Measurements from ENCODE around the gene VTN.

VTN gene

GRCh38 chr17:28348979-28349378 is 21.1 kb downstream of the VTN start:
- Histone ChIP-seq H3K36me3 (ENCODE audit: control insufficient read depth, insufficient read depth, low read length, severe bottlenecking) (peaks cover 97% of the 10 kb centered on the region), H3K9ac (ENCODE audit: low read length) (no peak overlapping the region), H3K4me3 (ENCODE audit: low read length) (no peak overlapping the region), H3K27me3 (replicated peaks; ENCODE audit: control insufficient read depth, insufficient read depth, low read length) (no peaks in the 10 kb centered on the region), H3K4me1 (ENCODE audit: control insufficient read depth, insufficient read depth, low read length) (peaks cover 17% of the 10 kb centered on the region), H3K9me3 (ENCODE audit: control insufficient read depth, low read length) (no peaks in the 10 kb centered on the region)
- DNase-seq (ENCODE audit: low read depth): no peak

GRCh38 chr17:28347261-28347891 is 22.7 kb downstream of the VTN start:
- Histone ChIP-seq H3K36me3 (ENCODE audit: control insufficient read depth, insufficient read depth, low read length, severe bottlenecking) (peaks cover 97% of the 10 kb centered on the region), H3K27me3 (replicated peaks; ENCODE audit: control insufficient read depth, insufficient read depth, low read length) (no peaks in the 10 kb centered on the region), H3K4me3 (ENCODE audit: low read length) (no peak overlapping the region), H3K9me3 (ENCODE audit: control insufficient read depth, low read length) (no peaks in the 10 kb centered on the region), H3K4me1 (ENCODE audit: control insufficient read depth, insufficient read depth, low read length) (peaks cover 17% of the 10 kb centered on the region), H3K9ac (ENCODE audit: low read length) (peak overlapping the region; percentile 33)
- peak; percentile 84 for DNase-seq (ENCODE audit: low read depth)

GRCh38 chr17:28346746-28347246 is 23.3 kb downstream of the VTN start:
- H3K4me3 ChIP-seq (ENCODE audit: low read length): no peak overlapping the region
- H3K4me1 ChIP-seq (ENCODE audit: control insufficient read depth, insufficient read depth, low read length): peaks cover 17% of the 10 kb centered on the region
- H3K9ac ChIP-seq (ENCODE audit: low read length): peak overlapping the region; percentile 2
- H3K27me3 ChIP-seq (replicated peaks; ENCODE audit: control insufficient read depth, insufficient read depth, low read length): no peaks in the 10 kb centered on the region
- H3K36me3 ChIP-seq (ENCODE audit: control insufficient read depth, insufficient read depth, low read length, severe bottlenecking): peaks cover 98% of the 10 kb centered on the region
- no peaks in the 10 kb centered on the region for H3K9me3 ChIP-seq (ENCODE audit: control insufficient read depth, low read length)
- no peak for DNase-seq (ENCODE audit: low read depth)

GRCh38 chr17:28346199-28346580 is 23.9 kb downstream of the VTN start:
- no peak overlapping the region for H3K9ac ChIP-seq (ENCODE audit: low read length)
- H3K4me1 ChIP-seq (ENCODE audit: control insufficient read depth, insufficient read depth, low read length): peaks cover 17% of the 10 kb centered on the region
- no peak for DNase-seq (ENCODE audit: low read depth)
- no peaks in the 10 kb centered on the region for H3K27me3 ChIP-seq (replicated peaks; ENCODE audit: control insufficient read depth, insufficient read depth, low read length)
- H3K4me3 ChIP-seq (ENCODE audit: low read length): no peak overlapping the region
- no peaks in the 10 kb centered on the region for H3K9me3 ChIP-seq (ENCODE audit: control insufficient read depth, low read length)
- peaks cover 98% of the 10 kb centered on the region for H3K36me3 ChIP-seq (ENCODE audit: control insufficient read depth, insufficient read depth, low read length, severe bottlenecking)

- DNase-seq (ENCODE audit: low read depth): no peak
- Histone ChIP-seq H3K36me3 (ENCODE audit: control insufficient read depth, insufficient read depth, low read length, severe bottlenecking) (peaks cover 97% of the 10 kb centered on the region), H3K27me3 (replicated peaks; ENCODE audit: control insufficient read depth, insufficient read depth, low read length) (no peaks in the 10 kb centered on the region), H3K9ac (ENCODE audit: low read length) (no peak overlapping the region), H3K4me3 (ENCODE audit: low read length) (no peak overlapping the region), H3K9me3 (ENCODE audit: control insufficient read depth, low read length) (no peaks in the 10 kb centered on the region), H3K4me1 (ENCODE audit: control insufficient read depth, insufficient read depth, low read length) (peaks cover 17% of the 10 kb centered on the region)
Observed at GRCh38 chr17:28345419-28346198, 24.5 kb downstream of the VTN start.

GRCh38 chr17:28344435-28344901 is 25.6 kb downstream of the VTN start:
- no peaks in the 10 kb centered on the region for H3K27me3 ChIP-seq (replicated peaks; ENCODE audit: control insufficient read depth, insufficient read depth, low read length)
- H3K4me1 ChIP-seq (ENCODE audit: control insufficient read depth, insufficient read depth, low read length): peaks cover 17% of the 10 kb centered on the region
- H3K36me3 ChIP-seq (ENCODE audit: control insufficient read depth, insufficient read depth, low read length, severe bottlenecking): peaks cover 94% of the 10 kb centered on the region
- no peaks in the 10 kb centered on the region for H3K9me3 ChIP-seq (ENCODE audit: control insufficient read depth, low read length)
- no peak for DNase-seq (ENCODE audit: low read depth)
- H3K9ac ChIP-seq (ENCODE audit: low read length): no peak overlapping the region
- no peak overlapping the region for H3K4me3 ChIP-seq (ENCODE audit: low read length)

GRCh38 chr17:28344011-28344410 is 26.1 kb downstream of the VTN start:
- Histone ChIP-seq H3K36me3 (ENCODE audit: control insufficient read depth, insufficient read depth, low read length, severe bottlenecking) (peaks cover 89% of the 10 kb centered on the region), H3K4me1 (ENCODE audit: control insufficient read depth, insufficient read depth, low read length) (peaks cover 17% of the 10 kb centered on the region), H3K9ac (ENCODE audit: low read length) (no peak overlapping the region), H3K4me3 (ENCODE audit: low read length) (no peak overlapping the region), H3K9me3 (ENCODE audit: control insufficient read depth, low read length) (no peaks in the 10 kb centered on the region), H3K27me3 (replicated peaks; ENCODE audit: control insufficient read depth, insufficient read depth, low read length) (no peaks in the 10 kb centered on the region)
- no peak for DNase-seq (ENCODE audit: low read depth)

GRCh38 chr17:28343491-28343932 is 26.6 kb downstream of the VTN start:
- H3K9me3 ChIP-seq (ENCODE audit: control insufficient read depth, low read length): no peaks in the 10 kb centered on the region
- no peak overlapping the region for H3K4me3 ChIP-seq (ENCODE audit: low read length)
- peaks cover 17% of the 10 kb centered on the region for H3K4me1 ChIP-seq (ENCODE audit: control insufficient read depth, insufficient read depth, low read length)
- no peak overlapping the region for H3K9ac ChIP-seq (ENCODE audit: low read length)
- H3K27me3 ChIP-seq (replicated peaks; ENCODE audit: control insufficient read depth, insufficient read depth, low read length): no peaks in the 10 kb centered on the region
- DNase-seq (ENCODE audit: low read depth): no peak
- peaks cover 84% of the 10 kb centered on the region for H3K36me3 ChIP-seq (ENCODE audit: control insufficient read depth, insufficient read depth, low read length, severe bottlenecking)

GRCh38 chr17:28342313-28342712 is 27.8 kb downstream of the VTN start:
- H3K4me3 ChIP-seq (ENCODE audit: low read length): no peak overlapping the region
- no peaks in the 10 kb centered on the region for H3K9me3 ChIP-seq (ENCODE audit: control insufficient read depth, low read length)
- no peaks in the 10 kb centered on the region for H3K27me3 ChIP-seq (replicated peaks; ENCODE audit: control insufficient read depth, insufficient read depth, low read length)
- peaks cover 72% of the 10 kb centered on the region for H3K36me3 ChIP-seq (ENCODE audit: control insufficient read depth, insufficient read depth, low read length, severe bottlenecking)
- no peak overlapping the region for H3K9ac ChIP-seq (ENCODE audit: low read length)
- no peak for DNase-seq (ENCODE audit: low read depth)
- peaks cover 16% of the 10 kb centered on the region for H3K4me1 ChIP-seq (ENCODE audit: control insufficient read depth, insufficient read depth, low read length)

GRCh38 chr17:28341516-28341915 is 28.6 kb downstream of the VTN start:
- H3K9ac ChIP-seq (ENCODE audit: low read length): no peak overlapping the region
- H3K9me3 ChIP-seq (ENCODE audit: control insufficient read depth, low read length): no peaks in the 10 kb centered on the region
- H3K36me3 ChIP-seq (ENCODE audit: control insufficient read depth, insufficient read depth, low read length, severe bottlenecking): peaks cover 65% of the 10 kb centered on the region
- no peaks in the 10 kb centered on the region for H3K27me3 ChIP-seq (replicated peaks; ENCODE audit: control insufficient read depth, insufficient read depth, low read length)
- no peak for DNase-seq (ENCODE audit: low read depth)
- peaks cover 14% of the 10 kb centered on the region for H3K4me1 ChIP-seq (ENCODE audit: control insufficient read depth, insufficient read depth, low read length)
- no peak overlapping the region for H3K4me3 ChIP-seq (ENCODE audit: low read length)

GRCh38 chr17:28340374-28340773 is 29.7 kb downstream of the VTN start:
- DNase-seq (ENCODE audit: low read depth): no peak
- Histone ChIP-seq H3K4me3 (ENCODE audit: low read length) (no peak overlapping the region), H3K27me3 (replicated peaks; ENCODE audit: control insufficient read depth, insufficient read depth, low read length) (no peaks in the 10 kb centered on the region), H3K9me3 (ENCODE audit: control insufficient read depth, low read length) (no peaks in the 10 kb centered on the region), H3K4me1 (ENCODE audit: control insufficient read depth, insufficient read depth, low read length) (peaks cover 14% of the 10 kb centered on the region), H3K9ac (ENCODE audit: low read length) (no peak overlapping the region), H3K36me3 (ENCODE audit: control insufficient read depth, insufficient read depth, low read length, severe bottlenecking) (peaks cover 53% of the 10 kb centered on the region)
